Loucy (cell line): ENCODE data around the gene GPC5.

ENCODE experiments used
- CTCF ChIP-seq: fragments of 200-600 bp; sonication (generic); conservative IDR thresholded peaks from 2 replicates; pipeline ENCODE4 v1.5.1; 2014; ENCODE audit warnings: mild to moderate bottlenecking, antibody characterized with exemption, low read length
- EZH2phosphoT487 ChIP-seq: fragments of 200-600 bp; IDR thresholded peaks from 2 replicates; pipeline ENCODE4 v1.6.1; 2018; ENCODE audit warnings: antibody characterized with exemption, mild to moderate bottlenecking, moderate library complexity, borderline replicate concordance

GRCh38 chr13:91618315-91618714 is 219.9 kb downstream of the GPC5 start:
- TF ChIP-seq CTCF (no peak), EZH2phosphoT487 (no peak)
